A673 (cell line): ENCODE results near the gene ESD. TPM values are rescaled to one million over a fixed set of nuclear protein-coding genes. Genes with fewer than 3 reads are reported as not detected.

Source experiments
- BruUV-seq: library from RNA; stranded (reverse); fragments of 400-500 nt; replicated peaks from 2 replicates; lab custom pipeline; 2021; lab: Mats Ljungman, UMichigan
- CTCF ChIA-PET: fragments of 300-600 bp; sonication (Branson Sonifier 250); formaldehyde crosslinking; loops from one replicate; lab custom pipeline; 2022; ENCODE audit warnings: antibody characterized with exemption; lab: Charles Lee
- POLR2A ChIA-PET: fragments of 300-600 bp; sonication (Branson Sonifier 250); formaldehyde crosslinking; loops from one replicate; lab custom pipeline; 2022; ENCODE audit warnings: antibody characterized with exemption; ENCODE audit not compliant: low non-redundant PET; lab: Charles Lee
- DNase-seq: peaks from one replicate; pipeline ENCODE4 v3.0.0-alpha.2; 2015; ENCODE audit warnings: low spot score
- H3K27ac ChIP-seq: fragments of 200-600 bp; sonication (generic); 2 replicates; pipeline ENCODE4 v1.5.1; 2016; ENCODE audit warnings: mixed run types, low read depth, mild to moderate bottlenecking, mixed read lengths, antibody characterized with exemption, low read length; ENCODE audit not compliant: poor library complexity, severe bottlenecking
- H3K27me3 ChIP-seq: fragments of 200-600 bp; sonication (generic); replicated peaks from 2 replicates; pipeline ENCODE4 v1.6.1; 2017; ENCODE audit warnings: mixed run types, low read depth, mild to moderate bottlenecking, mixed read lengths, antibody characterized with exemption, low read length; ENCODE audit not compliant: insufficient read depth, poor library complexity
- H3K36me3 ChIP-seq: fragments of 200-600 bp; sonication (generic); 2 replicates; pipeline ENCODE4 v1.6.1; 2016; ENCODE audit warnings: mixed run types, mild to moderate bottlenecking, mixed read lengths, antibody characterized with exemption, low read length; ENCODE audit not compliant: insufficient read depth, poor library complexity, severe bottlenecking
- H3K4me1 ChIP-seq: fragments of 200-600 bp; sonication (generic); 2 replicates; pipeline ENCODE4 v1.6.1; 2017; ENCODE audit warnings: mixed run types, mild to moderate bottlenecking, mixed read lengths, antibody characterized with exemption, low read length; ENCODE audit not compliant: insufficient read depth, poor library complexity, severe bottlenecking
- H3K4me3 ChIP-seq: fragments of 200-600 bp; sonication (generic); 2 replicates; pipeline ENCODE4 v1.5.1; 2016; ENCODE audit warnings: low read depth, mixed run types, mild to moderate bottlenecking, mixed read lengths, low read length; ENCODE audit not compliant: poor library complexity, severe bottlenecking
- H3K9me3 ChIP-seq: fragments of 200-600 bp; sonication (generic); 2 replicates; pipeline ENCODE4 v1.6.1; 2016; ENCODE audit warnings: mixed run types, low read depth, mild to moderate bottlenecking, mixed read lengths, antibody characterized with exemption, low read length; ENCODE audit not compliant: poor library complexity, severe bottlenecking
- CTCF ChIP-seq: fragments of 300-800, 200-600 bp; sonication (generic); conservative IDR thresholded peaks from 2 replicates; pipeline ENCODE4 v1.5.1; 2017; ENCODE audit warnings: low read depth, mild to moderate bottlenecking, antibody characterized with exemption, low read length, moderate library complexity, mixed read lengths
- EZH2 ChIP-seq: fragments of 200-600 bp; sonication (generic); IDR thresholded peaks from 2 replicates; pipeline ENCODE4 v1.6.1; 2017; ENCODE audit warnings: borderline replicate concordance, low read depth, mild to moderate bottlenecking, mixed read lengths, antibody characterized with exemption, low read length; ENCODE audit not compliant: poor library complexity, severe bottlenecking
- intact Hi-C: fragments of 100-400 bp; cut with micrococcal nuclease; formaldehyde crosslinking; loops from one replicate; pipeline ENCODE4 v1.10.0; 2022; ENCODE audit not compliant: unreplicated experiment
- total RNA-seq: library from RNA; stranded (reverse); gene quantifications from 2 replicates; pipeline ENCODE4 v1.2.3, GENCODE V29; 2021

Gene ESD
- total RNA-seq, 1 experiment from 2014 or later, result 167 TPM

GRCh38 chr13:46783504-46783903 is 13.5 kb downstream of the ESD start:
- intact Hi-C loops, result no loop called here
- no peak for TF ChIP-seq EZH2
- TF ChIP-seq CTCF, result no peak
- CTCF ChIA-PET, result no interaction called here

GRCh38 chr13:46782691-46783090 is 14.3 kb downstream of the ESD start:
- Histone ChIP-seq H3K4me1 (peaks cover 10% of the 10 kb centered on the region), H3K4me3 (no peak overlapping the region), H3K9me3 (no peaks in the 10 kb centered on the region), H3K27me3 (no peaks in the 10 kb centered on the region), H3K36me3 (peaks cover 93% of the 10 kb centered on the region), H3K27ac (no peak overlapping the region)
- no peak for TF ChIP-seq EZH2
- TF ChIP-seq CTCF, result no peak
- POLR2A ChIA-PET, result no interaction called here
- BruUV-seq, result no TSS peak
- CTCF ChIA-PET, result no interaction called here
- no peak for DNase-seq
- intact Hi-C loops, result no loop called here

More at GRCh38 chr13:46783504-46783903, 13.5 kb downstream of the ESD start:
- Histone ChIP-seq H3K9me3 (no peaks in the 10 kb centered on the region), H3K27me3 (no peaks in the 10 kb centered on the region), H3K36me3 (peaks cover 95% of the 10 kb centered on the region), H3K4me1 (peaks cover 10% of the 10 kb centered on the region), H3K27ac (no peak overlapping the region), H3K4me3 (no peak overlapping the region)
- POLR2A ChIA-PET, result no interaction called here
- no TSS peak for BruUV-seq
- no peak for DNase-seq

GRCh38 chr13:46782066-46782465 is 14.9 kb downstream of the ESD start:
- Histone ChIP-seq H3K9me3 (no peaks in the 10 kb centered on the region), H3K27ac (no peak overlapping the region), H3K36me3 (peaks cover 95% of the 10 kb centered on the region), H3K27me3 (no peaks in the 10 kb centered on the region), H3K4me1 (peaks cover 10% of the 10 kb centered on the region), H3K4me3 (no peak overlapping the region)
- TF ChIP-seq CTCF, result no peak
- no peak for TF ChIP-seq EZH2
- no TSS peak for BruUV-seq
- intact Hi-C loops, result no loop called here
- DNase-seq, result no peak
- CTCF ChIA-PET, result no interaction called here
- POLR2A ChIA-PET, result no interaction called here
